Neural progenitor cell (in vitro differentiated cells): Measurements from ENCODE around the gene SEL1L2.

Experiments used
- CTCF ChIP-seq: fragments of 200-600 bp; sonication (generic); IDR thresholded peaks from 2 replicates; pipeline ENCODE4 v1.5.1; 2017; ENCODE audit warnings: antibody characterized with exemption, mild to moderate bottlenecking
- EZH2phosphoT487 ChIP-seq: fragments of 200-600 bp; sonication (generic); IDR thresholded peaks from 2 replicates; pipeline ENCODE4 v1.6.1; 2017; ENCODE audit warnings: antibody characterized with exemption

- TF ChIP-seq CTCF (no peak), EZH2phosphoT487 (no peak)
These were observed 42.9 kb upstream of the SEL1L2 start for GRCh38 chr20:14033310-14033709.
